HG02852 (cell line): ENCODE measurements around the gene EIF2B5.

Experiments
- ATAC-seq: cut with Tn5 transposase; IDR thresholded peaks from one replicate; pipeline ENCODE4 v1.9.1; 2021; ENCODE audit warnings: mild to moderate bottlenecking, moderate library complexity; ENCODE audit not compliant: unreplicated experiment

Gene EIF2B5

DNA sequence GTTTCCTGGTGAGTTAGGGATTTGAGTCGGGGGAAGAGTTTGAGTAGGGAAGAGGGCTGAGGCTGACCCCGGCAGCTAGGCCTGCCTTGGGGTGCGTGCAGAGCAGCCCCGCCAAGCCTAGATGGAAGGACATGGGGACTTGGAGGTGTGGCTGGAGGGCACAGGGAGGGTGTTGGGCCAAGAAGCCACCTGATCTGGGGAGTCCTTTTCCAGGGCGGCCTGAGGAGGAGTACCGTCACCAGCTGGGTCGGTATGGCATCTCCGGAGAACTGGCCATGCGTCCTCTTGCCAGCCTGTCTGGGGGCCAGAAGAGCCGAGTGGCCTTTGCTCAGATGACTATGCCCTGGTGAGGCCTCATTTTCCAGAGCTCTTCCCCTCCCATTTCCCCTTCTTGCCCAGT, 57.7 kb downstream of the EIF2B5 start:
- ATAC-seq, result no peak

DNA sequence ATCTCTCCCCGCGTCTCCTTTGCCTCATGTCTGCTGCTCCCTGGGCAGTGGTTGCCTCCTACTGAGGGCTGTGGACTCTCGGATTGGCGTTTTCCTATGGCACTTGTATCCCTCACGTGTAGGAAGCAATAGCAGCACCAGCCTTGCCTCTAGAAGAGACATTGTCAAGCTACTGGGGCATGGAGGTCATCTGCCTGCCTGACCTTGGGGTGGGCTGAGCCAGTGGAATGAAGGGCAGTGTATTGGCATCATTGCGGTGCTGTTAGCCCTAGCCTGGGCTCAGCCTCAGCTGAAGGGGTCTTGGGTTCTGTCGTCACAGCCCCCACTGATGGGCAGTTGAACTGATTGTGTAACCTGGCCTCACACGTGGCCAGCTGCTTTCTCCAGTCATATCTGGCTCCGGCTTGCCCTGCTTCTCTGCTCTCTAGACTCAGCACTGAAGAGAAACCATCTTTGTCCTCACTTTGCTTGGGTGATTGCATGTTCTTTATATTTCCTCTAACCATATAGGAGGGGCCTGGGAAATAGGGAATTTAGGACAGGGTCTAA, 58.9 kb downstream of the EIF2B5 start:
- no peak for ATAC-seq
